IPS DF 6.9 (cell line): ENCODE data around the gene GRK4.

Source experiments
- DNase-seq: peaks from one replicate; pipeline ENCODE4 v3.0.0-alpha.2; 2013; ENCODE audit warnings: low read depth, low spot score
- H3K27ac ChIP-seq: one replicate; pipeline ENCODE4 v1.5.1; 2013; ENCODE audit warnings: low read length, control low read depth
- H3K27me3 ChIP-seq: 2 replicates; pipeline ENCODE4 v1.6.1; 2013; ENCODE audit warnings: mild to moderate bottlenecking, low read length; ENCODE audit not compliant: control insufficient read depth, insufficient read depth
- H3K36me3 ChIP-seq: 2 replicates; pipeline ENCODE4 v1.6.1; 2013; ENCODE audit warnings: low read length; ENCODE audit not compliant: control insufficient read depth, insufficient read depth
- H3K4me1 ChIP-seq: 2 replicates; pipeline ENCODE4 v1.6.1; 2013; ENCODE audit warnings: low read length; ENCODE audit not compliant: control insufficient read depth, insufficient read depth
- H3K4me3 ChIP-seq: 2 replicates; pipeline ENCODE4 v1.5.1; 2013; ENCODE audit warnings: mild to moderate bottlenecking, low read length
- H3K9me3 ChIP-seq: 2 replicates; pipeline ENCODE4 v1.6.1; 2013; ENCODE audit warnings: low read length, inconsistent platforms; ENCODE audit not compliant: control insufficient read depth, insufficient read depth
- WGBS: extraction: QIAGEN DNeasy Blood & Tissue Kit; methylation state at CpG from one replicate; pipeline ENCODE4 v1.1.7; 2013; ENCODE audit warnings: mixed read lengths, missing lambda C conversion rate; ENCODE audit not compliant: insufficient read length, insufficient coverage; 5-methylcytosine and 5-hydroxymethylcytosine counted together

GRK4 gene

GRCh38 chr4:3030566-3031356, 67.4 kb downstream of the GRK4 start:
- Histone ChIP-seq H3K4me3 (no peak overlapping the region), H3K36me3 (no peaks in the 10 kb centered on the region), H3K9me3 (no peaks in the 10 kb centered on the region), H3K27me3 (no peaks in the 10 kb centered on the region), H3K27ac (no peak overlapping the region), H3K4me1 (no peaks in the 10 kb centered on the region)
- no CpG with 5 or more reads among the region's 18 CpGs for WGBS
- DNase-seq = no peak

GRCh38 chr4:3031357-3032082, 68.1 kb downstream of the GRK4 start:
- Histone ChIP-seq H3K27ac (no peak overlapping the region), H3K4me1 (no peaks in the 10 kb centered on the region), H3K9me3 (no peaks in the 10 kb centered on the region), H3K36me3 (no peaks in the 10 kb centered on the region), H3K4me3 (no peak overlapping the region), H3K27me3 (no peaks in the 10 kb centered on the region)
- DNase-seq = no peak
- no CpG with 5 or more reads among the region's 12 CpGs for WGBS

GRCh38 chr4:3034231-3034630, 70.9 kb downstream of the GRK4 start:
- DNase-seq = no peak
- WGBS = no CpG with 5 or more reads among the region's 8 CpGs
- no peak overlapping the region for H3K27ac ChIP-seq
- H3K27me3 ChIP-seq = no peaks in the 10 kb centered on the region
- no peaks in the 10 kb centered on the region for H3K36me3 ChIP-seq
- H3K4me1 ChIP-seq = no peaks in the 10 kb centered on the region
- H3K9me3 ChIP-seq = no peaks in the 10 kb centered on the region
- no peak overlapping the region for H3K4me3 ChIP-seq

GRCh38 chr4:3035249-3035648, 71.9 kb downstream of the GRK4 start:
- Histone ChIP-seq H3K4me1 (no peaks in the 10 kb centered on the region), H3K4me3 (no peak overlapping the region), H3K9me3 (no peaks in the 10 kb centered on the region), H3K27ac (no peak overlapping the region), H3K36me3 (no peaks in the 10 kb centered on the region), H3K27me3 (no peaks in the 10 kb centered on the region)
- DNase-seq = no peak
- no CpG with 5 or more reads among the region's 8 CpGs for WGBS

GRCh38 chr4:3035674-3036073, 72.3 kb downstream of the GRK4 start:
- no CpG with 5 or more reads among the region's 6 CpGs for WGBS
- H3K4me1 ChIP-seq = no peaks in the 10 kb centered on the region

GRCh38 chr4:3036131-3036952, 73.0 kb downstream of the GRK4 start:
- no peaks in the 10 kb centered on the region for H3K9me3 ChIP-seq
- no peaks in the 10 kb centered on the region for H3K27me3 ChIP-seq
- H3K36me3 ChIP-seq = no peaks in the 10 kb centered on the region
- no peak overlapping the region for H3K27ac ChIP-seq
- DNase-seq = no peak
- no peaks in the 10 kb centered on the region for H3K4me1 ChIP-seq
- WGBS = no CpG with 5 or more reads among the region's 21 CpGs
- H3K4me3 ChIP-seq = no peak overlapping the region

More at GRCh38 chr4:3035674-3036073, 72.3 kb downstream of the GRK4 start:
- Histone ChIP-seq H3K4me3 (no peak overlapping the region), H3K27me3 (no peaks in the 10 kb centered on the region), H3K27ac (no peak overlapping the region), H3K9me3 (no peaks in the 10 kb centered on the region), H3K36me3 (no peaks in the 10 kb centered on the region)
- DNase-seq = no peak

- H3K9me3 ChIP-seq = no peaks in the 10 kb centered on the region
- no peak overlapping the region for H3K27ac ChIP-seq
- no peaks in the 10 kb centered on the region for H3K27me3 ChIP-seq
- no CpG with 5 or more reads among the region's 6 CpGs for WGBS
- no peak overlapping the region for H3K4me3 ChIP-seq
- DNase-seq = no peak
- no peaks in the 10 kb centered on the region for H3K36me3 ChIP-seq
- no peaks in the 10 kb centered on the region for H3K4me1 ChIP-seq
Observed at GRCh38 chr4:3037957-3038461, 74.6 kb downstream of the GRK4 start.

- no peak overlapping the region for H3K27ac ChIP-seq
- no peak overlapping the region for H3K4me3 ChIP-seq
- no peaks in the 10 kb centered on the region for H3K9me3 ChIP-seq
- no peak for DNase-seq
- H3K4me1 ChIP-seq = no peaks in the 10 kb centered on the region
- H3K27me3 ChIP-seq = no peaks in the 10 kb centered on the region
- H3K36me3 ChIP-seq = no peaks in the 10 kb centered on the region
- no CpG with 5 or more reads among the region's 8 CpGs for WGBS
Observed at GRCh38 chr4:3039706-3040366, 76.5 kb downstream of the GRK4 start.

- no peak overlapping the region for H3K27ac ChIP-seq
- H3K27me3 ChIP-seq = no peaks in the 10 kb centered on the region
- no CpG with 5 or more reads among the region's 28 CpGs for WGBS
- H3K4me1 ChIP-seq = no peaks in the 10 kb centered on the region
- DNase-seq = no peak
- H3K9me3 ChIP-seq = no peaks in the 10 kb centered on the region
- no peaks in the 10 kb centered on the region for H3K36me3 ChIP-seq
- H3K4me3 ChIP-seq = no peak overlapping the region
Observed at GRCh38 chr4:3040452-3041191, 77.3 kb downstream of the GRK4 start.
